ENCODE results near the gene MED31. TPM values are rescaled to one million over a fixed set of nuclear protein-coding genes. Genes with fewer than 3 reads are reported as not detected.
A peak's percentile ranks its signal among the peaks of the same experiment; 100 is the strongest.

Gene MED31
- total and polyA plus RNA-seq, 2 of the 13 experiments (the other 11 are each of a cell fraction or from before 2014, with no cell fraction given): 19.0 to 20.9 TPM

- TF ChIP-seq U2AF1 (optimal IDR thresholded peaks at IDR 0.05; ENCODE audit: low read depth, low read length): no peak
- TF ChIP-seq ZNF333 (CRISPR knock-in tag; IDR thresholded peaks at IDR 0.05; ENCODE audit: borderline replicate concordance): peak; percentile 26; the same call in 1 of the 2 replicates
- no peak; the same call in 1 of the 2 replicates for TF ChIP-seq ZNF766 (CRISPR knock-in tag; IDR thresholded peaks at IDR 0.05; ENCODE audit: borderline replicate concordance)
- TF ChIP-seq ZNF841 (CRISPR knock-in tag; IDR thresholded peaks at IDR 0.05; ENCODE audit: borderline replicate concordance): no peak
- TF ChIP-seq AKAP8 (CRISPR knock-in tag; IDR thresholded peaks at IDR 0.05): no peak
- no peak for TF ChIP-seq ZSCAN9 (CRISPR knock-in tag; IDR thresholded peaks at IDR 0.05; ENCODE audit: borderline replicate concordance)
- no peak for TF ChIP-seq ZNF652 (CRISPR knock-in tag; IDR thresholded peaks at IDR 0.05; ENCODE audit: borderline replicate concordance, low read depth)
- TF ChIP-seq NAIF1 (CRISPR knock-in tag; IDR thresholded peaks at IDR 0.05; ENCODE audit: borderline replicate concordance): no peak
- no peak for TF ChIP-seq ZNF891 (CRISPR knock-in tag; IDR thresholded peaks at IDR 0.05)
- TF ChIP-seq TARDBP (CRISPR knock-in tag; IDR thresholded peaks at IDR 0.05): 0 out of 2 replicates have a peak, but pooled peaks have one; percentile 10
- no peak for TF ChIP-seq AHDC1 (CRISPR knock-in tag; IDR thresholded peaks at IDR 0.05; ENCODE audit: borderline replicate concordance)
- no peak for TF ChIP-seq HOMEZ (CRISPR knock-in tag; IDR thresholded peaks at IDR 0.05; ENCODE audit: low read depth)
- no peak for TF ChIP-seq ZNF639 (CRISPR knock-in tag; conservative IDR thresholded peaks at IDR 0.05)
- no peak for TF ChIP-seq CREB1 (IDR thresholded peaks at IDR 0.05)
- TF ChIP-seq CREB1 (CRISPR knock-in tag; IDR thresholded peaks at IDR 0.05): no peak
- no peak for TF ChIP-seq ZNF761 (CRISPR knock-in tag; conservative IDR thresholded peaks at IDR 0.05)
- TF ChIP-seq REXO4 (CRISPR knock-in tag; IDR thresholded peaks at IDR 0.05; ENCODE audit: borderline replicate concordance): no peak
- TF ChIP-seq ZNF749 (CRISPR knock-in tag; IDR thresholded peaks at IDR 0.05; ENCODE audit: borderline replicate concordance): no peak; the same call in 1 of the 2 replicates
- no peak for TF ChIP-seq IRX3 (CRISPR knock-in tag; IDR thresholded peaks at IDR 0.05; ENCODE audit: borderline replicate concordance, low read depth)
- TF ChIP-seq HNRNPUL1 (IDR thresholded peaks at IDR 0.05; ENCODE audit: low read depth, low read length): no peak
Measured at GRCh38 chr17:6683730-6684459, 32.5 kb upstream of the MED31 start (continued).

All from HepG2 (cell line).